ENCODE measurements around the gene HINT1. TPM values are rescaled to one million over a fixed set of nuclear protein-coding genes. Genes with fewer than 3 reads are reported as not detected.

Gene HINT1
- total RNA-seq, 1 donor from 2014 or later = 344 TPM

GRCh38 chr5:131114754-131115153 is 50.3 kb downstream of the HINT1 start:
- Histone ChIP-seq H3K27me3 (ENCODE audit: control insufficient read depth, insufficient read depth, low read length) (no peaks in the 10 kb centered on the region), H3K4me3 (ENCODE audit: low read depth, low read length) (no peak overlapping the region), H3K36me3 (ENCODE audit: control insufficient read depth, insufficient read depth, low read length) (no peaks in the 10 kb centered on the region)
- DNase-seq (ENCODE audit: low read depth) (peak; percentile 34), FAIRE-seq (no peak)
- TF ChIP-seq CTCF (IDR thresholded peaks at IDR 0.05; ENCODE audit: insufficient read depth, low read length, severe bottlenecking) = no peak

DNA sequence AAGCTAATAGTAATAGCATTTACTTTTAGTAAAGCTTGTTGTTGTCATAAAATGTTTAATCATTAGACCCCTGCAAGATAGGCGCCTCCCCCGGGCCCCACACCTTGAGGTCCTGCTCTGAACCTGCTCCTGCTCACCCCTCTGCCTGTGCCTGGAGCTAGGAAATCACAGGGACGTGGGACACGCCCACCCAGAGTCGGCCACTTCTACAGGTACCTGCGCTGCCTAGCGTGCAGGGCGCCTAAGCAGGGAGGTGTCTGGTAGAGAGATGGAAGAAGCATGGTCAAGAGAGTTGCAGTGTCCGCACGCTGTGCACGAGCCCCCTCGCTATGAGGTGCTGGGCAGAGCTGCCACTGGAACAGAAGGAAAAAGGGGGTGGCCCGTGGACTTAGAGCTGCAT is 52.6 kb downstream of the HINT1 start:
- FAIRE-seq (no peak), DNase-seq (ENCODE audit: low read depth) (no peak)
- no peak for TF ChIP-seq CTCF (IDR thresholded peaks at IDR 0.05; ENCODE audit: insufficient read depth, low read length, severe bottlenecking)
- Histone ChIP-seq H3K36me3 (ENCODE audit: control insufficient read depth, insufficient read depth, low read length) (no peaks in the 10 kb centered on the region), H3K4me3 (ENCODE audit: low read depth, low read length) (no peak overlapping the region), H3K27me3 (ENCODE audit: control insufficient read depth, insufficient read depth, low read length) (no peaks in the 10 kb centered on the region)

DNA sequence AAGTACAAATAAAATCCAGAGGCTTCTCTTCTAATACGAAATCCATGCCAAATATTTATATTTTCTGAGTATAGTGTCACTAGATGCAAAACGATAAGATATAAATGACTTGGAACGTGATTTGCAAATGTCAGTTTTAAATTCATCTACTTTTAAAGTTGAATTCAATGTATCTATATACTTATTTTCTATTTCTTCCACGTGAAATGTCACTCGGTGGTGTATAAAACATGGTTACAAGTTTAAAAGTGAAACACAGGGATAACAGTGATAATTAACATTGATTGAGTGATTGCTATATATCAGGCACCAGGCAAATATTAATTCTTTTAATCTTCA is 54.8 kb downstream of the HINT1 start:
- no peak for TF ChIP-seq CTCF (IDR thresholded peaks at IDR 0.05; ENCODE audit: insufficient read depth, low read length, severe bottlenecking)
- no peak for FAIRE-seq
- Histone ChIP-seq H3K4me3 (ENCODE audit: low read depth, low read length) (no peak overlapping the region), H3K36me3 (ENCODE audit: control insufficient read depth, insufficient read depth, low read length) (no peaks in the 10 kb centered on the region), H3K27me3 (ENCODE audit: control insufficient read depth, insufficient read depth, low read length) (no peaks in the 10 kb centered on the region)
- no peak for DNase-seq (ENCODE audit: low read depth)

GRCh38 chr5:131109540-131110255 is 55.4 kb downstream of the HINT1 start:
- no peak for FAIRE-seq
- Histone ChIP-seq H3K27me3 (ENCODE audit: control insufficient read depth, insufficient read depth, low read length) (no peaks in the 10 kb centered on the region), H3K4me3 (ENCODE audit: low read depth, low read length) (no peak overlapping the region), H3K36me3 (ENCODE audit: control insufficient read depth, insufficient read depth, low read length) (no peaks in the 10 kb centered on the region)
- peak; percentile 43 for DNase-seq (ENCODE audit: low read depth)
- peak; percentile 45 for TF ChIP-seq CTCF (IDR thresholded peaks at IDR 0.05; ENCODE audit: insufficient read depth, low read length, severe bottlenecking)

Other genes with a start within 250 kb of the HINT1 start
- gene LYRM7, start 5.7 kb upstream of the HINT1 start, total RNA-seq = 6.6 and 8.1 TPM in 2 replicates
- 51.6 and 73.2 TPM in 2 replicates for gene CDC42SE2, start 98.8 kb upstream of the HINT1 start, total RNA-seq

All from bronchial epithelial cell (primary cell).